Epidermal melanocyte (primary cell): ENCODE measurements around the gene HAVCR1.
"Not testable (repeated sequence)": the region's sequence is repeated elsewhere in the genome, so short reads cannot be mapped to it uniquely, and the experiment has no call there.

Source experiments
- DNase-seq: peaks from one replicate; pipeline ENCODE4 v3.0.0; 2011; ENCODE audit warnings: low spot score; ENCODE audit not compliant: insufficient read length

The HAVCR1 gene

DNA sequence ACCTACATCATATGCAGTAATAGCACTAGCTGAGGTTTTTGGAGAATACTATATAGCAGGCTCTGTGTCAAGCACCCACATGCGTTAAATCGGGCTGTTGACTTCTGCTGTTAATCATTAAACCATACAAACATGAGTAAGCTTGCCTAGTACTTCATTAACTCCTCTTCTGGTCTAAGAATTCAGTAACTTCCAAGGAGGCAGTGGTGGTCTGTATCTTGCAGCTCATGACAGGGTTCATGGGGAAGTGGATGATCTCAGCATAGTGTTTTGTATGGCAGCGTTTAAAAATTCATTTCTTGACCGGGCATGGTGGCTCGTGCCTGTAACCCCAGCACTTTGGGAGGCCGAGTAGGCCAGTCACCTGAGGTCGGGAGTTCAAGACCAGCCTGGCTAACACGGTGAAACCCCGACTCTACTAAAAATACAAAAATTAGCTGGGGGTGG is at the start of gene HAVCR1:
Gene HAVCR1 (minus strand): TSS at position 24 of the 447 bp plus-strand sequence. CDS start 1,173 bp downstream, outside the sequence.
- no peak for DNase-seq

DNA sequence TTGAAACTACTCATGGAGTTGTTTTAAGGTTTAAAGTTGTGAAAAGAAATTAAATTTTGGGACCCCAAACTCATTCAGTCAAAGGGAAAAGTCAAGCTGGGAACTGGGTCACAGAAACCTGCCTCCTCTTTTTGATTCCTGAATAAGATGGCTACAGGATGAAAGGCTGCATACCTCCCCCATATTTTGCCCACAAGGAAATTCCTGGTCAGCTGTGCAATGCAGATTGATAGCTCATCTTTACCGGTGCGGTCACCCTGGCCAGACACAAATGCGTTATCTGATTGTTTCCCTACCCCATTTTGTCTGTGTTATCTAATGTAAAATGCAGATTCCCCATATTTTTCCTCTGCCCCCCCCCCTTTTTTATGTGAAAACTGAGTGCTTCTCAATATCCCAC is 48.6 kb upstream of the HAVCR1 start:
- DNase-seq = no peak

DNA sequence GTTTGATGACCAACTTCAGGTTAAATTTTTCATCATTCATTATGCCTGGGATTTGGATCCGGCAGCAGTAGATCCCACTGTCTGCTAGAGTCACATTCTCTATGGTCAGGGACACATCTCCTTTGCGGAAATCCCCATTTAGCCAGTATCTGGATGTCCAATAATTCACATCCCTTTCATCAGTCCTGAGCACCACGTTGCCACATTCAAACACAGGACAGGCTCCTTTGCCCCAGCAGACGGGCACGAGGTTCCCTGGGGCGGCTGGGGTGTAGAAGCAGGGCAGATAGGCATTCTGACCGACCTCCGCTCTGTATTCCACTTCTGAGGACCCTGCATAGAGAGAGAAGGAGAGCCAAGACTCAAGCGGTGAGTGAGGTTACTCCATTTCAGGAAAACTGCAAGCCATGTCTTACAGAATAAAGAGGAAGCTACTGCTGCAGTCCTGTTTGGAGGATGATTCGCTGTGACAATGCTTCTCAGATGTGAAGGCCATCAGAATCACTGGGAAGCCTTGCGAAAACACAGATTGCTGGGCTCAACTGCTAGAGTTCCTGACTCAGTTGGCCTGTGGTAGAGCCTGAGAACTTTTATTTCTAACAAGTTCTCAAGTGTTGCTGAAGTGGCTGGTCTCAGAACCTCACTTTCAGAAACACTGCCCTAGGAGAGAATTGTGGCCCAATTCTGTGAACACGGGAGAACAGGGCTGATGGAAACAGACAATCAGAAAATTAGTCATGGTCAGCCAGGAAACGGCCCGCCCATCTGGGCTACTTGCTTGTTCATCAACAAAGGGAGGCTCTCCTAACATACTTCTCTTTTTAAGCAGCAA is 47.9 kb upstream of the HAVCR1 start:
- DNase-seq = no peak

DNA sequence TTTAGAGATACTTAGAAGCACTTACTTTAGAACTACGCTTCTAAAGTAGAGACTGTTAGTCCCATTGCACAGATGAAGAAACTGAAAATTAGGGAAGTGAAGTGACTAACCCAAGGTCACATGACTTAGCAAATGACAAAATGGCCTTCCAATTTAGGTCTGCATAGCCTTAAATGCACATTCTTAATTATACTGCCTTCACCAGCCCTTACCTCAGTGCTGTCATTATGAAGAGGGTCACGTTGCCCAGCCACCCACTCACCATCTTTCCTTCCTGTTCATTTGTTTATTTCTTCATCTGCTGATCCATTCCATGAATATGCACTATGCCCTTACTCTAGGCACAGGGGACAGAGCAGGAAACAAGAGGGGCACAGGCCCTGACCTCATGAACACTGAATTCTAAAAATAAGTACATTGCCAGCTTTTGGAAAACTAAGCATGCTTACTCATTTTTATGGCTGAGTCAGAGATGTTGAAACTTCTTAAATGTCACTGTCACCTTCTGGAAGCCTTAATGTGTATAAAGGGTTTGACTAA is 41.3 kb upstream of the HAVCR1 start:
- DNase-seq = no peak

DNA sequence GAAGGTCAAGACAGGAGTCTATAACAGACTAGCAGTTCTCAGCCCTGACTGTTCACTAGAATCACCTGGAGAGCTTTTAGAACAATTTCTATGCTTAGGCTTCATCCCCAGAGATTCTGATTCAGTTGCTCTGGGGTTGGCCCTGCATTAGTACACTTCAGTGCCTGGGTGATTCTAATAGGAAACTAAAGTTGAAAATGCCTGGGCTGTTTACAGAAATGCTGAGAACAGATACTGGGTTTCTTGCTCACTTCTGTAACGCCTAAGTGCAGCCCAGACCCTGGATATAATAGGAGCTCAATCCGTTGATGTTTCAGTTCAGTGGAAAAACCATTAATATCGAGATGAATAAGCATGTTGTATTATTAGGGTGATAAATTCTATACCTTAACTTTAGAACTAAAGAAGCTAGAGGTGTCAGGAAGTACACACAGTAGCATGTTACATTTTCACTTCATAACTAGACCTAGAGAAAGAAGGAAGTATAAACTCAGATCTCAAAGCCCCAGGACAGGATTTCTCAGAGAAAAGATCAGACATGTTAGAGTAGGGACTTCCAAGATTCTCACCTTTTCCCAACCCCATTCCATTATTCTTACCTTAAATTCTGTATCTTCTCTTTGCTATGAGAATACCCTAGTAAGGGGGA is 29.6 kb upstream of the HAVCR1 start:
- no peak for DNase-seq

DNA sequence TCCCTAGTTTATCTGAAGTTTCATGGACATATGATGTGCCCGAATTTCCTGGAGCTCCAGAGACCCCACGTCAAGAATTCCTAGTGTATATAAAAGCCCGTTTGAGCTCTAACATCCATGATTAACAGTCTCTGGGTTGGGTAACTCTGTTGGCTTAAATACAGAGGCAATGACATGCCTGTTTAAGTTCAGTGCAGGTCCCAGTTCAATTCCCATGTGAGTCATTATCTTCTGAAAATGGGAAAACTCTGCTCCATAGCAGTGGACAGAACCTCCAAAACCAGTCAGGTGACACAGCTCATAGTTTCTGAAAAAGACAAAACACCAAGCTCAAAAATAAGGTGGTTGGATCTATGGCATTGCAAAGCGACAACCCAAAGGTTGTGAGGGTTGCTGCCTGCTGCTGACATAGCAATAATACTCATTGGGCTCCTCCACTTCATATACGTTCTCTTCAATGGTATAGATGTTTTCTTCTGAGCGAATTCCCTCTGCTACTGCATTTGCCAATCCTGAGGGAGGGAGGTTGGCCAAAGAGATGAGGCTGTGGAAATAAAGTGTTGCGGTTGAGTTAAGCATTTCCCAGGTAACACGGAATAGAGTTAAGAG is 27.9 kb upstream of the HAVCR1 start:
- DNase-seq = no peak

DNA sequence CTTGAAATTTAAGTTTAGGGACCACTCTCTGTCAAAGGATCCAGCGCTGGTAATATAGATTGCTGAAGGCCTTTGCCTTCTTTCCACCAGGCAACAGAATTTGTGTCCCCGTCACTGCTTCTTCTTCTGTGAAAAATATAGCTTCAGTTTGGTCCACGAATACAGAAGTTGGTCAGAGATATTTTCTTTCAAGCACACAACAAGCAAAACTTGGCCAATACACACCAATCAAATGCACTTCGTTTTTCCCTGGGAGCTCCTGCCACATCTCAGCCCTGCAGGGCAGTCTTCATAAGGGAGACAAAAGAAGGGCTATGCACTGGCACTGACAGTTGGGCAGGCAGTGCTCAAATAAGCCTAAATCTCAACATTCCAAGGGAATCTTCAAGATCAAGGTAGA is 27.0 kb upstream of the HAVCR1 start:
- DNase-seq = no peak

DNA sequence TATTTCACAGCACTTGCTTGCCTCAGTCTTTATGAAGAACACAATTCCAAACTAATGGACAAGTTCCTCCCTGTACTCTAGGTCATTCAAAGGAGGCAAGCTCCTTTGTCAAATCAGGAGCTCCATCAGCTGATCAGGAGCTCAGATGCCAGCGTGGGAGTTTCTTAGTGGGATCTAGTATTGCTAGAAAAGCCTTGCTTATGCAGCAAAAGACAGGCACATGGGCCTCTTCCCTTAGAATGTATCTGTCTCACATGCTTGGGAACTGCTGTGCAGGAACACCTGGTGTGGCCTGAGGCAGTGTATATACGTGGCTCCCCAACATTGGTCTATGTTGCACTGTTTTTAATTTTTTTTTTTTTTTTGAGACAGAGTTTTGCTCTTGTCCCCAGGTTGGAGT is 21.4 kb upstream of the HAVCR1 start:
- no peak for DNase-seq

DNA sequence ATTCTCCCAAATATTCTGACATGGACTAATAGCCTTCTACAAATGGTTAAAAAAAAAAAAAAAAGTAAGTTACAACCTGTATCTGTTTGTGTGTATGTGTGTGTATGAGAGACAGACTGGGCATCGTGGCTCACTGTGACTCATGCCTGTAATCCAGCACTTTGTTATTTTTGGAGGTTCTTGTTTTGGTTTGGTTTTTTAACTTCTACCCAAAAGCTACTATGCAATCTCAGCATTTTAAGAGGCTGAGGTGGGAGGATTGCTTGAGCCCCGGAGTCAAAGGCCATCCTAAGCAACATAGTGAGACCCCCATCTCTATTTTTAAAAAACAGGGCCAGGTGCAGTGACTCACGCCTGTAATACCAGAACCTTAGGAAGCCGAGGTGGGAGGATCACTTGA is 17.6 kb upstream of the HAVCR1 start:
- no peak for DNase-seq

DNA sequence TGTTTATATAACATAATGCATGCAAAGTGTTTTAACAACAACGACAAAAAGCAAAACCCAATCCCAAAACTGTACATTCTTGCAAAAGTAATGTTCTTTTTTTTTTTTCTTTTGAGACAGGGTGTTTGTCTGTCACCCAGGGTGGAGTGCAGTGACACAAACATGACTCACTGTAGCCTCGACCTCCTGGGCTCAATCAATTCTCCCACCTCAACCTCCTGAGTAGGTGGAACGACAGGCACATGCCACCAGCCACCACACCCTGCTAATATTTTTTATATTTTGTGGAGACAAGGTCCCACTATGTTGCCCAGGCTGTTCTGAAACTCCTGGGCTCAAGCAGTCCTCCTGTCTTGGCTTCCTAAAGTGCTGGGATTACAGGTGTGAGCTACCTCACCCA is 13.6 kb upstream of the HAVCR1 start:
- DNase-seq = no peak

DNA sequence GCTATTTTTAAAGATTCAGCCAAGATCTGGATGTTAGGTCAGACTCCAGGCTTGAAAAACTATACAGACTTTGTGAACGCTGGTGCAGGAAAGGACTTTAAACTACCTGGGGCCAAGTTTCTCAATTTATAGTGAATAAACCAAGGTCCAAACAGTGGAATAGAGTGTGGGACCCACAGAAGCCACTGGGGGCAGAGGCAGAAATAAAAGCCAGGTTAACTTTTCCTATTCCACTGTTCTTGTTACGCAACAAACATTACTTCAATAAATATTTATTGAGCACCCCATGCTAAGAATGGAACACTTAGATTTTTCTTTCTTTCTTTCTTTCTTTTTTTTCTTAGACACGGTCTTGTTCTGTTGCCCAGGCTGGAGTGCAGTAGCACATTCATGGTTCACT is 11.0 kb upstream of the HAVCR1 start:
- DNase-seq = no peak

DNA sequence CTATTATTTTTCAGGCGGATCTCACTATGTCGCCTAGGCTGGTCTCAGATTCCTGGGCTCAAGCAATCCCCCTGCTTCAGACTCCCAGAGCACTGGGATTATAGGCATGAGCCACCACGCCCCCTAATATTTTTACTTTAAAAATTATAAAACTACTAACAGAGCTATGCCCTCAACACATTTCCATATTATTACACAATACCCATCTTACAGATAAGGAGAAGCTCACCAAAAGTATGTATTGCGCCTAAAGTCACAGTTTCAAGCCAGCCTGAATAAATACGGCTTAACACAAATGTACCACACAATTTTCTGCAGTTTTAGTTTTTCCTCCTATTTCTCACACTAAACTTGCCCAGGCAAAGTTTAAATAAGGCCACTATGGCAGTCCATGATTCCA is 9.9 kb upstream of the HAVCR1 start:
- no peak for DNase-seq

DNA sequence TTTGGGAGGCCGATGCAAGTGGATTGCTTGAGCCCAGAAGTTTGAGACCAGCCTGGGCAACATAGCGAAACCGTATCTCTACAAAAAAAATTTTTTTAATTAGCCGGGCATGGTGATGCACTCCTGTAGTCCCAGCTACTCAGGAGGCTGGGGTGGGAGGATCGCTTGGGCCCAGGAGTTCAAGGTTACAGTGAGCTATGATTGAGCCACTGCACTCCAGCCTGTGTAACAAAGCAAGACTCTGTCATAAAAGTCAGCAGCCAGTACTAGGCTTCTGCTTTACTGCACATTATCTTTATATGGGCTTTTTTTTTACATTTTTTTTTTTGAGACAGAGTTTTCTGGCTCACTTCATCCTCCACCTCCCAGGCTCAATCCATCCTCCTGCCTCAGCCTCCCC is 9.4 kb upstream of the HAVCR1 start:
- DNase-seq = no peak

DNA sequence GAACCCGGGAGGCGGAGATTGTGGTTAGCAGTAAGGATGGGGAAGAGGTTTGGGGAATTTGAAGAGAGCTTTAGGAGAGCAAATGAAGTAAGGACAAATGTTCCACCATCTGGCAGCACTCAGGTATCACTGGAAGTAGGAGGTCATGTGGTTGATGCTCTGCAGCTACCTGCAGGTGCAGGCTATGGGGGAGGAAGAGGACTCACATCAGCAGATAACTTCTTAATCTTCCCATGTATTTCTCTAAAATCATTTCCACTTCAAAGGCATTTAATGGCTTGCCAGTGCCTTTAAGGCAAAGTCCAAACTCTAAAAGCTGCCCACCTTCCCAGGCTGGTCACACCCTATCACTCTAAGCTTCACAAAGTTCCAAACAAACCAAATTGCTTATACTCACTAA is 8.1 kb upstream of the HAVCR1 start:
- DNase-seq = no peak

DNA sequence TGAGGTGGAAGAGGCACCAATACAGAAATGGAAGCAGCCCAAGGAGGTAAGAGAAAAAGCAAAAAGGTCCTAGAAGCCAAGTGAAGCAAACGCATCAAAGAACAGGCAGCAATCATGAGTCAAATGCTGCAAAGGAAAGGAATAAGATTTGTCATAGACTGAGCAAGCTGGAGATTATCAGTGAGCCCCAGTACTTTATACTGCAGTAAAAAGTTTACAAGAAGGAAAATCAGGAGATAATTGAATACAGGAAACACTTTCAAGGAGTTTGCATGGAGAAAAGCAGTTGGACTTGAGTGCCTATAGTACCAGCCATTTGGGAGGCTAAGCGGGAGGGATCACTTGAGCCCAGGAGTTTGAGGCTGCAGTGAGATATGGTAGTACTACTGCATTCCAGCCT is 7.2 kb upstream of the HAVCR1 start:
- no peak for DNase-seq

DNA sequence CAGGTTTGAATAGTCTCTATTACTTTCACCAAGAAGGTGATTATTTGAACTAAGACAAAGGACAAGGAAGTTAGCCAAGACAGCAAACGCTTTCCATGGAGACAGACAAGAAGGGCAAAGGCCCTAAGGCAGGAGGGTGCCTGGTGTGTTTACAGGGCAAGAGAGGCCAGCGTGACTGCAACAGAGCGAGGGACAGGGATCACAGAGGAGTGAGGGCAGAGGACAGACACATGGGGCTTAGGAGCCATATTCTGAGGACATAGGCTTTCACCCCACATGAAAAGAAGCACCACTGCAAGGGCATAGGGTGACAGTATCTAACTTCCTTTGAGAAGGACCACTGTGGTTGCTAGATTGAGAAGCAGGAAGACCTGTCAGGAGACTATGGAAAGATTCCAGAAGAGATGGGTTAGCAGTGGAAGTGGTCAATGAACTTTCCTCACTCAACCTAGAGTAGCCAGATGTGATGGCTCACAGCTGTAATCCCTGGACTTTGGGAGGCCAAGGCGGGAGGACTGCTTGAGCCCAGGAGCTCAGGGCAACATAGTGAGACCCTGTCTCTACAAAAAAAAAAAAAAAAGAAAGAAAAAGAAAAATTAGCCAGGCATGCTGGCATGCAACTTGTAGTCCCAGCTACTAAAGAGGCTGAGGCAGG is 5.0 kb upstream of the HAVCR1 start:
- no peak for DNase-seq

DNA sequence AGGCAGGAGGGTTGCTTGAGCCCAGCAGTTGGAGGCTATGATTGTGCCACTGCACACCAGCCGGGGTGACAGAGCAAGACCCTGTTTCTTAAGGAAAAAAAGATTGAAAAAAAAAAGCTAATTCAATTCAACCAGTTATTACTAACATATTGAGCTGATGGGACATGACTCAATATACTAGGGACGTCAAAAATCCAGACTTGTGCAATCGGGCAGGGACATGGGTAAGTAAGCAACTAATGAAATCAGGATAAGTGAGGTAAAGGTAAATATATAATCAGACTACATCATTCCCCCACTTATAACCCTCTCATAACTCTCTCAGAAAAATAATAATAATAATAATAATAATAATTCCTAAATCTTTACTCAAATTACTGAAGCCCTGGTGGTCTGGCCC is 975 bp upstream of the HAVCR1 start:
- DNase-seq = no peak

DNA sequence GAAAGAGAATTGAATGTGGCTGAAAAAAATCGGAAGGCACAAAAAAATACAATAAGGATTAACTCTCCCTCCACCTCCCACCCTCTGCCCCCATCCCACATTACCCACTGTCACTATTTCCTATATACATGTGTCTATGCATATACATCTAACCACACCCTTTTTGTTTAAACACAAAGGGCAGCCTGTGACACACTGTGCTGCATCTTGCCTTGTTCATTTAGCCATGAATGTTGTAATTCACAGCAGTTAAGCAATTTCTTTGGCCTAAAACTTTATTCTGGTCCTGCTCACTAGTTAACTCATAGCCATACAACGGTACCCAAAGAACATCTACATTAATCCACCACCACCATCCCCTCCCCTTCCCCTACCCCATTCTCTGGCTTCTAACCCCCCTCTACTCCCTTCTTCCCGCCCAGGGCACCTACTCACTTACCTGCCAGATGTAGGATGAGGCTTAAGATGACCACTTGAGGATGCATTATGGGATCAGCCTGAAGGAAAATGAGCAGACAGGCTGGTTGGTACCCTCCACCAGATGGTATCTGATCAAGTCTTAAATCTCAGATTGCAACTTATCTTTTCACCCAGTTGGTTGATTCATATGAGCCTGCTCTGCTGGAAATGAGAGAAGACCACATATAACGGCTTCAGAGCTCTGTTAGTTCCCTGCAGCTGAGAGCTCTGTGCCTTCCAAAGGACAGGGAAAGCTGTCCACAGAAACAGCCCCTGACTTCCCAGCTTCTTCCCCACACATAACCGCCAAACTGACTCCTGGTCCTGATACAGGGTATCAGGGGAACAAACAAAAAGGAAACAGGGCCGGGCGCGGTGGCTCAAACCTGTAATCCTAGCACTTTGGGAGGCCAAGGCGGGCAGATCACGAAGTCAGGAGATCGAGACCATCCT is 1.2 kb downstream of the HAVCR1 start:
- no peak for DNase-seq

DNA sequence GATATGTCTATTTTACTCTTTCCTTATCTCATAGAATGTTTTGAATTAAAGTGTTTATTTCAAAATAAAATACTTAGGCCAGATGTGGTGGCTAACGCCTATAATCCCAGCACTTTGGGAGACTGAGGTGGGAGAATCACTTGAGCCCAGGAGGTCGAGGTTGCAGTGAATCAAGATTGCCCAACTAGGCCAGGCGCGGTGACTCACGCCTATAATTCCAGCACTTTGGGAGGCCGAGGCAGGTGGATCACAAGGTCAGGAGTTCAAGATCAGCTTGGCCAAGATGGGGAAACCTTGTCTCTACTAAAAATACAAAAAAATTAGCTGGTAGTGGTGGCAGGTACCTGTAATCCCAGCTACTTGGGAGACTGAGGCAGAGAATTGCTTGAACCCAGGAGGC is 2.1 kb downstream of the HAVCR1 start:
- not testable (repeated sequence) for DNase-seq

DNA sequence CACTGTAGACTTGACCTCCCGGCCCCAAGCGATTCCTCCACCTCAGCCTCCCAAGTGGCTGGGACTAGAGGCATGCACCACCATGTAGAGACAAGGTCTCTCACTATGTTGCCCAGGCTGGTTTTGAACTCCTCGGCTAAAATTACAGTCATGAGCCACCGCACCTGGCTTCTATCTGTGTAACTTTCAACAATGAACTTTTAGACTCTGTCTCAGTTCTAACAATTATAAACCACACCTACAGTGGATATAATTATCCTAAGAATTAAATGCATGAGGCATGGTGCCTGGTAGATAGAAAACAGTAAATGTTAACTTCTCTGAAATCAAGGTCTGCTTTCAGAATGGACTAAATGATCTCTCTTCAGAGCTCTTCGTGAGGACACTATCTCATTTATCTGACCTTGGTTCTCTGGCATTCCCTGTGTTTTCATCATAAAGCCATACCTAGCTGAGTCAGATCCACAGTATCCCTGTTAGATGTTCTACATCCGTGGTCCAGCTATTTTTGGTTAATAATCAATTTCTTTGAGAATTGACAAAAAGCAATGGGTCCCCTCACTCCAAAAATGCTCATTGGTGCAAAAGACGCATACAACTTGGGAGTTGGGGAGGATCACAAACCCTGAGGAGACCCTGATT is 7.2 kb downstream of the HAVCR1 start:
- DNase-seq = no peak
